AG10803 (cell line): ENCODE data around the gene MIS12.
A peak's percentile ranks its signal among the peaks of the same experiment; 100 is the strongest.

ENCODE experiments used
- DNase-seq: peaks from one replicate; pipeline ENCODE4 v3.0.0; 2010; ENCODE audit warnings: low read depth
- H3K4me3 ChIP-seq: 2 replicates; pipeline ENCODE4 v1.5.1; 2011; ENCODE audit warnings: mild to moderate bottlenecking, low read length, control low read depth
- CTCF ChIP-seq: conservative IDR thresholded peaks from 2 replicates; pipeline ENCODE4 v1.5.1; 2011; ENCODE audit warnings: mild to moderate bottlenecking, low read length, control low read depth, inconsistent platforms

Gene MIS12

GRCh38 chr17:5486206-5487124 lies at the start of gene MIS12:
MIS12 (plus strand) TSS chr17:5486566; CDS start chr17:5488863, 2,297 bp downstream.
- no peak for TF ChIP-seq CTCF
- peak within 1 kb of the TSS; percentile 79 for H3K4me3 ChIP-seq
- DNase-seq = peak; percentile 100

GRCh38 chr17:5437721-5438317 lies 48.5 kb upstream of the MIS12 start:
- no peak for TF ChIP-seq CTCF
- DNase-seq = peak; percentile 29
- H3K4me3 ChIP-seq = peak overlapping the region; percentile 83

- peak; percentile 89 for DNase-seq
- peak; percentile 83 for TF ChIP-seq CTCF
Measured at GRCh38 chr17:5438716-5439445, 47.5 kb upstream of the MIS12 start, which contains the start of gene C1QBP. C1QBP (minus strand) TSS chr17:5439155; CDS start chr17:5439073, 82 bp downstream.

DNA sequence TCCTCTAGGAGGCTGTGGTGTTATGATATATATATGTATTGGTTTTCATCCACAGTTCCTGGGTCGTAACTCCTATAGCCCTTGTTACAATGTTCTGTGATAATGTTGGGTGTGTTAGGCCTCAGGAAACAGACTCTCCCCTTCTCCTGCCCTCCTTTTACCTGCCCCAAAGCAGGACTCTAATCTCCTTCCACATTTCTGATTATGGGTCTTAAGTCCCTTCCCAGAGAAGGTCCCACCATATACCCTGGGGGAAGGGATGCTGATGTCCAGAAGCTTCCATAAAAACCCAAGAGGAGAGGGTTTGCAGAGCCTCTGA lies 47.0 kb upstream of the MIS12 start:
- peak overlapping the region; percentile 39 for H3K4me3 ChIP-seq
- DNase-seq = no peak
- no peak for TF ChIP-seq CTCF

More at GRCh38 chr17:5438716-5439445, 47.5 kb upstream of the MIS12 start, which contains the start of gene C1QBP:
- H3K4me3 ChIP-seq = peak within 1 kb of the TSS; percentile 83

DNA sequence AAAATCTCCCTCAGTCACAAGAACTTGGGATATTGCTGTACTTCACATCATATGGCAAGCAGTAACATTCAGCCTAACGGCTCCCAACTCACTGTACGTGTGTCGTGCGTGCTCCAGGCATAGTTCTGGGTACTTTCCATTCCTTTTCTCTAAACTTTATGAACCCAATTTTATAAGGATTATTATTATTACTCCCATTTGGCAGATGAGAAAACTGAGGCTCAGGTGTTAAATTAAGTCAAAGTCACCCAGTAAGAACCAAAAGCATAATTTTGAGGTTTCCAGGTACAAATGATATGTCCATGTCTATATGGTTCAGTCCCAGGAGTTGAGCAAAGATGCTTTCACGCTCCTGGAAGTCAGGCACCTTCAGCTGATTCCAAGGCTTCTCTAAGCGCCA lies 42.6 kb upstream of the MIS12 start:
- no peak for TF ChIP-seq CTCF
- no peak for DNase-seq
- H3K4me3 ChIP-seq = no peak overlapping the region

DNA sequence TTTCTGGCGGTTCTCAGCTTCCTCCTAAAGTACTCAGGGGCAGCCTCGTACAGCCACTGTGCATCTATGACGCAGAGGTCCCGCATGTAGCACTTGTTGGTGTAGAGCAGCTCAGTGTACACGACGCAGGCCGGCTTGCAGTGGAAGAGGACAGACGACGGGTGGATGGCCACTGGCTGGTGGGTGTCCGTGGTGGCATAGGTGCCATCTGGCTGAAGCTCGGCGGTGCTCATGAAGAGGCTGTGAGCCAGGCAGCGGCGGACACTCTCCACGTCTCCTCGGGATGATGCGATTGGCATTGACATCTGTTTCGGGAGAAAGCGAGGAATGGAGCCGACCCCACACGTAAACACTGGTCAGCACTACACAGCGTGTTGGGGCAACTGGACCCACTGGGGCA lies 42.2 kb upstream of the MIS12 start:
- no peak for DNase-seq
- H3K4me3 ChIP-seq = no peak overlapping the region
- TF ChIP-seq CTCF = no peak
